ENCODE data around the gene RNASE7. TPM values are rescaled to one million over a fixed set of nuclear protein-coding genes. Genes with fewer than 3 reads are reported as not detected.

RNASE7 gene
- total RNA-seq, 1 donor from 2014 or later, result not detected

DNA sequence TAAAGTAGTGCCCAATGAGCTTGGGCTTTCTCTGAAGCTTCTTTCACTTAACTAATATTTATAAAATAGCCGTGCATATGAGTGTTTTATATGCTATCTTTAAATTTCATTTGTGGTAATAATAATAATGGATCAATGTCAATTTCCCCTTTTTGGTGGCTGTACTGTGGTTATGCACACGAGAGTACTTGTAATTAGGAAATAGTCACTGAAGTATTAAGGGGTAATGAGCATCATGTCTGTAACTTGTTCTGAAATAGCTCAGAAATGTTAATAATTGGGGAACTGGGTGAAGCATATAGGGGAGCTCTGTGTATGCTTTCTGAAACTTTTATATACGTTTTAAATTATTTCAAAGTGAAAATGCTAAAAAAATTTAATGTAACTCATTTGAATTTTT lies 8.4 kb downstream of the RNASE7 start:
- no peak for DNase-seq
- Mint-ChIP-seq H3K4me1 (ENCODE audit: low read depth, unreplicated experiment) (no peaks in the 10 kb centered on the region), H3K27me3 (ENCODE audit: unreplicated experiment) (peaks cover 3% of the 10 kb centered on the region), H3K9me3 (ENCODE audit: unreplicated experiment) (no peaks in the 10 kb centered on the region), H3K27ac (ENCODE audit: unreplicated experiment) (no peak overlapping the region), H3K36me3 (ENCODE audit: unreplicated experiment) (no peaks in the 10 kb centered on the region), H3K4me3 (ENCODE audit: unreplicated experiment) (no peak overlapping the region)
- TF ChIP-seq, protein P1, sequence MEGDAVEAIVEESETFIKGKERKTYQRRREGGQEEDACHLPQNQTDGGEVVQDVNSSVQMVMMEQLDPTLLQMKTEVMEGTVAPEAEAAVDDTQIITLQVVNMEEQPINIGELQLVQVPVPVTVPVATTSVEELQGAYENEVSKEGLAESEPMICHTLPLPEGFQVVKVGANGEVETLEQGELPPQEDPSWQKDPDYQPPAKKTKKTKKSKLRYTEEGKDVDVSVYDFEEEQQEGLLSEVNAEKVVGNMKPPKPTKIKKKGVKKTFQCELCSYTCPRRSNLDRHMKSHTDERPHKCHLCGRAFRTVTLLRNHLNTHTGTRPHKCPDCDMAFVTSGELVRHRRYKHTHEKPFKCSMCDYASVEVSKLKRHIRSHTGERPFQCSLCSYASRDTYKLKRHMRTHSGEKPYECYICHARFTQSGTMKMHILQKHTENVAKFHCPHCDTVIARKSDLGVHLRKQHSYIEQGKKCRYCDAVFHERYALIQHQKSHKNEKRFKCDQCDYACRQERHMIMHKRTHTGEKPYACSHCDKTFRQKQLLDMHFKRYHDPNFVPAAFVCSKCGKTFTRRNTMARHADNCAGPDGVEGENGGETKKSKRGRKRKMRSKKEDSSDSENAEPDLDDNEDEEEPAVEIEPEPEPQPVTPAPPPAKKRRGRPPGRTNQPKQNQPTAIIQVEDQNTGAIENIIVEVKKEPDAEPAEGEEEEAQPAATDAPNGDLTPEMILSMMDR (IDR thresholded peaks at IDR 0.05; ENCODE audit: partially characterized antibody, unreplicated experiment), result no peak

DNA sequence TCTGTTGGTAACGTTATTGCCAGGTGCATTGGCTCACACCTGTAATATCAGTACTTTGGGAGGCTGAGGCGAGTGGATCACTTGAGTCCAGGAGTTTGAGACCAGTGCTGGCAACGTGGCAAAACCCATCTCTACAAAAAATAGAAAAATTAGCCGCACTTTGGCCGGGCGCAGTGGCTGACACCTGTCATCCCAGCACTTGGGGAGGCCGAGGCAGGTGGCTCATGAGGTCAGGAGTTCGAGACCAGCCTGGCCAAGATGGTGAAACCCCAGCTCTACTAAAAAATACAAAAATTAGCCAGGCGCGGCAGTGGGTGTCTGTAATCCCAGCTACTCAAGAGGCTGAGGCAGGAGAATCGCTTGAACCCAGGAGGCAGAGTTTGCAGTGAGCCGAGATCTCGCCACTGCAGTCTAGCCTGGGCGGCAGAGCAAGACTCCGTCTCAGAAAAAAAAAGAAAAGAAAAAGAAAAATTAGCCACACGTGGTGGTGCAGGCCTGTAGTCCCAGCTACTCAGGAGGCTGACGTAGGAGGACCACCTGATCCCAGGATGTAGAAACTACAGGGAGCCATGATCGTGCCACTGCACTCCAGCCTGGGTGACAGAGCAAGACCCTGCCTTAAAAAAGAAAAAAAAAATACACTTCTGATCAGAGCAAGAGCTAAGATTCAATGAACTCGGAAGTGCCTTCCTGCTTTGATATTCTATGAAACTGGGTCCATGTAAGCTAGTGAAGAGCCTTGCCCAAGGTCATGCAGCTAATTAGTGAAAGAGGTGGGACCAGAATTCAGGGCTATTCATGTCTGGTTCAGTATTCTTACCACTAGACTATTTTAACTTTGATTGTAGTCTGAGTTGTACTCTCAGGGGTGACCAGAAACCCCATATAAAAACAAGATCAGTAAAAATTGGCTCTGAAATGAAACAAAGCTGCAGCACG lies 11.3 kb downstream of the RNASE7 start:
- H3K27me3 Mint-ChIP-seq (ENCODE audit: unreplicated experiment), result no peaks in the 10 kb centered on the region
- H3K4me1 Mint-ChIP-seq (ENCODE audit: low read depth, unreplicated experiment), result no peaks in the 10 kb centered on the region
- no peaks in the 10 kb centered on the region for H3K9me3 Mint-ChIP-seq (ENCODE audit: unreplicated experiment)
- no peak overlapping the region for H3K27ac Mint-ChIP-seq (ENCODE audit: unreplicated experiment)
- TF ChIP-seq, protein P1 (IDR thresholded peaks at IDR 0.05; ENCODE audit: partially characterized antibody, unreplicated experiment), result no peak
- no peaks in the 10 kb centered on the region for H3K36me3 Mint-ChIP-seq (ENCODE audit: unreplicated experiment)
- DNase-seq, result no peak
- no peak overlapping the region for H3K4me3 Mint-ChIP-seq (ENCODE audit: unreplicated experiment)

DNA sequence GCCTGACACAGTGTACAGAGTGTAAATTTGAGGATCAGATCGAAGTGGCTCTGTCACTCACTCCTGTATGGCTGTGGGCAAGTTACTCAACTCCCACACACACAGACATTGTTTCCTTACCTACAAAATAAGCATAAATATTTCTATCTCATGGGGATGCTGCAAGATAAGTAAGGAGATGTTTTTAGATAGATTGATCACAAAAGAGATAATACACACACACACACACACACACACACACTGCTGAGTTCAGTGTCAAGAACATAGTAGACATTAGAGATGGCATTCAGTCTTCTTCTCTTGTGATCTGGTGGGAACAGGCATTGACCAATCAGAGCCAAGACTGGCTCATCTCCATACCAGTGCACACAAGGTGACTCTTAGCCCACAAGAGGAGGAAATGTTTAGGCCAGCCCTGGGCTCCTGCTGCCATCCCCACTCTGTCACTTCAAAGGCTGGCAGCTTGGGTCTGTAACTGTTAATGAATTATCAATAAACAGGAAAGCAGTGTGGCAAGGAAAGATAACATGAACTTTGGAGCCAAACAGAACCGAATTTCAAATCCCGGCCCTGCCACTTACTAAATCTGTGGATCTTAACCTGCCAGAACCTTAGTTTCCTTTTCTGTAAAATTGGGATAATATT lies 12.1 kb downstream of the RNASE7 start:
- Mint-ChIP-seq H3K4me3 (ENCODE audit: unreplicated experiment) (no peak overlapping the region), H3K36me3 (ENCODE audit: unreplicated experiment) (no peaks in the 10 kb centered on the region), H3K27ac (ENCODE audit: unreplicated experiment) (no peak overlapping the region), H3K4me1 (ENCODE audit: low read depth, unreplicated experiment) (no peaks in the 10 kb centered on the region), H3K9me3 (ENCODE audit: unreplicated experiment) (no peaks in the 10 kb centered on the region), H3K27me3 (ENCODE audit: unreplicated experiment) (no peaks in the 10 kb centered on the region)
- TF ChIP-seq, protein P1 (IDR thresholded peaks at IDR 0.05; ENCODE audit: partially characterized antibody, unreplicated experiment), result no peak
- DNase-seq, result no peak

DNA sequence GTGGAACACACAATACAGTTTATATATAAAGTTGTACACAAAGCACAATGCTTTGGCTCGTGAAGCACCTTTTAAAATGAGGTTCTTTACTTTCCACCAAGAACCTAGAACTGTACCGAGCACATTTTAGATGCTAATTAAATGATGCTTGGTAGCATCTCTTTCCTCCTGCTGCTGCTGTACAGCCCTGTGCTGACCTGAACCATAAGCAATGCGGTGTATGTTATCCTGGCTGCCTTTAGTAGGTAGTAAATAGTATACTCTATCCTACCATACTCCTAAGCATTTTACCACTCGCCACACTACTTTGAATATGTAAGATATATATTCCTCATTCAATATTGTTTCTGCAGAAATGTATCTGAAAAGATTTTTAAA lies 12.6 kb downstream of the RNASE7 start:
- H3K36me3 Mint-ChIP-seq (ENCODE audit: unreplicated experiment), result no peaks in the 10 kb centered on the region

More for the DNA sequence above, 12.6 kb downstream of the RNASE7 start:
- Mint-ChIP-seq H3K27ac (ENCODE audit: unreplicated experiment) (no peak overlapping the region), H3K27me3 (ENCODE audit: unreplicated experiment) (no peaks in the 10 kb centered on the region), H3K4me3 (ENCODE audit: unreplicated experiment) (no peak overlapping the region), H3K4me1 (ENCODE audit: low read depth, unreplicated experiment) (no peaks in the 10 kb centered on the region), H3K9me3 (ENCODE audit: unreplicated experiment) (no peaks in the 10 kb centered on the region)
- TF ChIP-seq, protein P1 (IDR thresholded peaks at IDR 0.05; ENCODE audit: partially characterized antibody, unreplicated experiment), result no peak
- DNase-seq, result no peak

Measured in glutamatergic neuron (in vitro differentiated cells).